HepG2 (cell line): ENCODE results near the gene GJA8. TPM values are rescaled to one million over a fixed set of nuclear protein-coding genes. Genes with fewer than 3 reads are reported as not detected.

Experiments
- ATAC-seq: fragments of 200-7000 bp; cut with Tn5 transposase; 3 replicates; pipeline ENCODE4 v1.9.1; 2020; ENCODE audit warnings: mild to moderate bottlenecking, moderate library complexity
- BruUV-seq: library from RNA; stranded (reverse); fragments of 400-500 nt; replicated peaks from 2 replicates; lab custom pipeline; 2021; lab: Mats Ljungman, UMichigan
- CTCF ChIA-PET: fragments of 300-600 bp; formaldehyde crosslinking; extraction: SDS; loops from one replicate; lab custom pipeline; 2021; ENCODE audit warnings: low total read pairs, inconsistent platforms, low intra/inter-chr PET ratio; lab: Yijun Ruan, JAX
- POLR2A ChIA-PET: fragments of 350-600 bp; sonication (Branson Sonifier 250); formaldehyde crosslinking; loops from one replicate; lab custom pipeline; 2020; ENCODE audit warnings: antibody characterized with exemption, inconsistent platforms; lab: Yijun Ruan, JAX
- DNase-seq: peaks from one replicate; pipeline ENCODE4 v3.0.0-alpha.2; 2015; ENCODE audit warnings: low spot score
- FAIRE-seq: peaks from 3 replicates; lab custom pipeline; 2011; peaks lifted over from hg19 to GRCh38; lab: Jason Lieb, UNC
- H2AFZ ChIP-seq: one replicate; pipeline ENCODE4 v1.6.1; 2011; ENCODE audit warnings: low read length, inconsistent platforms
- H3K27ac ChIP-seq: fragments of 300-600 bp; 3 replicates; pipeline ENCODE4 v1.8.0; 2011; ENCODE audit warnings: mixed run types, mild to moderate bottlenecking, mixed read lengths, low read length, inconsistent platforms; ENCODE audit not compliant: insufficient read depth; ENCODE audit errors: extremely low read length
- H3K27me3 ChIP-seq, 2 experiments: fragments of 200-600 bp in 1 of 2; 2 replicates in 1 of 2; 3 replicates in 1 of 2; pipeline versions ENCODE4 v1.6.0 to v1.8.0; 2011; ENCODE audit warnings: low read length in 2 of 2, mild to moderate bottlenecking in 2 of 2, moderate library complexity in 2 of 2, inconsistent platforms in 1 of 2; ENCODE audit not compliant: insufficient read depth in 2 of 2, control insufficient read depth in 1 of 2
- H3K36me3 ChIP-seq, 2 experiments: fragments of 200-600 bp in 1 of 2; replicated peaks in 1 of 2; 2 replicates in 1 of 2; 3 replicates in 1 of 2; pipeline versions ENCODE4 v1.5.1 to v1.8.0; 2011; ENCODE audit warnings: low read length in 2 of 2, inconsistent platforms in 1 of 2; ENCODE audit not compliant: insufficient read depth in 2 of 2, control insufficient read depth in 1 of 2
- H3K4me1 ChIP-seq: 2 replicates; pipeline ENCODE4 v1.5.1; 2012; ENCODE audit warnings: low read length, inconsistent platforms; ENCODE audit not compliant: insufficient read depth
- H3K4me2 ChIP-seq: 2 replicates; pipeline ENCODE4 v1.6.0; 2011; ENCODE audit warnings: low read depth, low read length, inconsistent platforms
- H3K4me3 ChIP-seq, 3 experiments: fragments of 200-600 bp in 1 of 3; sonication (generic), shearing (Covaris generic) in 1 of 3; replicated peaks in 1 of 3; 2 replicates each; pipeline ENCODE4 v1.5.1; 2011 to 2016; ENCODE audit warnings: low read length in 3 of 3, inconsistent platforms in 2 of 3, low read depth in 2 of 3, mild to moderate bottlenecking in 2 of 3, control low read depth in 1 of 3, mixed read lengths in 1 of 3; ENCODE audit not compliant: insufficient read depth in 1 of 3
- H3K79me2 ChIP-seq: one replicate; pipeline ENCODE4 v1.6.1; 2011; ENCODE audit warnings: low read length, inconsistent platforms; ENCODE audit not compliant: insufficient read depth
- H3K9ac ChIP-seq: 2 replicates; pipeline ENCODE4 v1.6.0; 2011; ENCODE audit warnings: mild to moderate bottlenecking, low read depth, low read length, inconsistent platforms; ENCODE audit not compliant: insufficient read depth
- H3K9me3 ChIP-seq: 2 replicates; pipeline ENCODE4 v1.5.1; 2012; ENCODE audit warnings: mild to moderate bottlenecking, low read length
- H4K20me1 ChIP-seq: 2 replicates; pipeline ENCODE4 v1.6.0; 2011; ENCODE audit warnings: inconsistent platforms, mild to moderate bottlenecking, low read length, moderate library complexity; ENCODE audit not compliant: insufficient read depth
- DMTF1 ChIP-seq: sonication (generic); formaldehyde crosslinking; IDR thresholded peaks from 2 replicates; pipeline ENCODE4 v1.4.0; 2020; ENCODE audit warnings: mild to moderate bottlenecking, missing genetic modification reagents
- MTERF4 ChIP-seq: sonication (generic); formaldehyde crosslinking; IDR thresholded peaks from 2 replicates; pipeline ENCODE4 v1.8.0; 2023; ENCODE audit warnings: mild to moderate bottlenecking, missing genetic modification reagents
- SNAPC2 ChIP-seq: sonication (generic); formaldehyde crosslinking; IDR thresholded peaks from 2 replicates; pipeline ENCODE4 v1.8.1; 2022; ENCODE audit warnings: mild to moderate bottlenecking, missing genetic modification reagents
- THAP11 ChIP-seq: IDR thresholded peaks from 2 replicates; pipeline ENCODE4 v1.6.1; 2016; ENCODE audit warnings: missing biosample characterization, missing genetic modification reagents
- ZMYM2 ChIP-seq: sonication (generic); formaldehyde crosslinking; IDR thresholded peaks from 2 replicates; pipeline ENCODE4 v1.8.0; 2022; ENCODE audit warnings: mild to moderate bottlenecking, missing genetic modification reagents
- ZNF142 ChIP-seq: sonication (generic); formaldehyde crosslinking; IDR thresholded peaks from 2 replicates; pipeline ENCODE4 v1.4.0; 2020; ENCODE audit warnings: missing genetic modification reagents
- ZNF160 ChIP-seq: sonication (generic); formaldehyde crosslinking; IDR thresholded peaks from 2 replicates; pipeline ENCODE4 v1.8.0; 2022; ENCODE audit warnings: mild to moderate bottlenecking, inconsistent platforms, missing genetic modification reagents
- ZNF17 ChIP-seq: sonication (generic); formaldehyde crosslinking; IDR thresholded peaks from 2 replicates; pipeline ENCODE4 v1.5.0; 2020; ENCODE audit warnings: mild to moderate bottlenecking, missing genetic modification reagents
- ZNF235 ChIP-seq: sonication (generic); formaldehyde crosslinking; IDR thresholded peaks from 2 replicates; pipeline ENCODE4 v1.8.1; 2023; ENCODE audit warnings: mild to moderate bottlenecking, missing genetic modification reagents, borderline replicate concordance
- ZNF331 ChIP-seq: sonication (generic); formaldehyde crosslinking; IDR thresholded peaks from 2 replicates; pipeline ENCODE4 v1.4.0; 2020; ENCODE audit warnings: missing genetic modification reagents
- ZNF589 ChIP-seq: sonication (generic); formaldehyde crosslinking; conservative IDR thresholded peaks from 2 replicates; pipeline ENCODE4 v1.8.0; 2022; ENCODE audit warnings: mild to moderate bottlenecking, moderate library complexity, missing genetic modification reagents
- ZNF737 ChIP-seq: sonication (generic); formaldehyde crosslinking; IDR thresholded peaks from 2 replicates; pipeline ENCODE4 v1.5.0; 2020; ENCODE audit warnings: missing genetic modification reagents, mild to moderate bottlenecking, borderline replicate concordance
- WGBS: methylation state at CpG from one replicate; pipeline ENCODE4 v1.1.6; 2017; ENCODE audit warnings: low lambda C conversion rate; 5-methylcytosine and 5-hydroxymethylcytosine counted together
- in situ Hi-C: cut with HindIII; loops from 2 replicates; pipeline ENCODE4 v1.10.0; 2017; ENCODE audit warnings: low pct_unique_long_range_greater_than_20kb; ENCODE audit not compliant: extremely low pct_ligation_motif_present
- intact Hi-C: fragments of 100-400 bp; cut with micrococcal nuclease; formaldehyde crosslinking; loops from one replicate; pipeline ENCODE4 v1.10.0; 2022; ENCODE audit not compliant: unreplicated experiment
- polyA plus RNA-seq, 8 experiments: library from polyadenylated mRNA; depleted of rRNA in 3 of 8; stranded (reverse) in 7 of 8; unstranded in 1 of 8; fragments of >200 nt; fragmentation: Illumina TruSeq in 4 of 8; extraction: Trizol in 4 of 8; gene quantifications; 2 replicates each; pipeline versions ENCODE4 v1.2.1 to v1.2.3, GENCODE V29; 2011 to 2016; ENCODE audit warnings: low read depth in 4 of 8, missing spikeins in 1 of 8, mixed read lengths in 1 of 8; ENCODE audit not compliant: insufficient read depth in 1 of 8
- total RNA-seq, 5 experiments: library from RNA; depleted of rRNA; stranded (reverse); fragments of >200 nt; fragmentation: Illumina TruSeq; extraction: Trizol; gene quantifications; 2 replicates each; pipeline ENCODE4 v1.2.3, GENCODE V29; 2016; ENCODE audit warnings: low read depth in 1 of 5

GJA8 gene
- total and polyA plus RNA-seq, 2 of the 13 experiments (the other 11 are each of a cell fraction or from before 2014, with no cell fraction given): not detected

GRCh38 chr1:147912553-147912952 is 10.0 kb downstream of the GJA8 start (continued):
- no peak for TF ChIP-seq ZNF235 (CRISPR knock-in tag)
- no peak for TF ChIP-seq SNAPC2 (CRISPR knock-in tag)
- TF ChIP-seq, all 625 proteins: peak for 0

GRCh38 chr1:147913362-147913942 is 10.9 kb downstream of the GJA8 start:
- WGBS: 34% methylated on average over 7 of the region's 7 CpGs
- Histone ChIP-seq H3K4me3 (no peak overlapping the region), H3K9me3 (no peaks in the 10 kb centered on the region), H4K20me1 (no peaks in the 10 kb centered on the region), H3K27me3 (peaks cover 0 to 14% of the 10 kb centered on the region in 2 experiments; a peak in 2 of 5 replicates), H3K36me3 (no peaks in the 10 kb centered on the region), H3K27ac (no peak overlapping the region), H3K79me2 (no peaks in the 10 kb centered on the region), H3K4me1 (no peaks in the 10 kb centered on the region), H2AFZ (no peak overlapping the region), H3K9ac (no peak overlapping the region), H3K4me2 (no peak overlapping the region)
- POLR2A ChIA-PET: no interaction called here
- FAIRE-seq (no peak), DNase-seq (no peak), ATAC-seq (no peak)
- BruUV-seq: no TSS peak
- in situ Hi-C loops: no loop called here
- CTCF ChIA-PET: no interaction called here
- intact Hi-C loops: no loop called here
- TF ChIP-seq ZNF737 (no peak), ZNF160 (CRISPR knock-in tag) (no peak), ZMYM2 (CRISPR knock-in tag) (no peak), ZNF142 (no peak), ZNF589 (no peak), ZNF17 (no peak), MTERF4 (CRISPR knock-in tag) (no peak), THAP11 (CRISPR knock-in tag) (no peak), ZNF331 (no peak), DMTF1 (CRISPR knock-in tag) (no peak)
